Neural cell (in vitro differentiated cells): ENCODE data around the gene ROR2. TPM values are rescaled to one million over a fixed set of nuclear protein-coding genes. Genes with fewer than 3 reads are reported as not detected.

Experiments
- H2AFZ ChIP-seq: fragments of 200-600, 300-800 bp; sonication (generic), shearing (Covaris generic); 2 replicates; pipeline ENCODE4 v1.6.0; 2014; ENCODE audit warnings: low read depth, mild to moderate bottlenecking, antibody characterized with exemption, low read length, moderate library complexity
- H3F3A ChIP-seq: fragments of 200-600 bp; shearing (Covaris generic); 2 replicates; pipeline ENCODE4 v1.6.1; 2016; ENCODE audit warnings: mild to moderate bottlenecking, moderate library complexity, mixed read lengths, antibody characterized with exemption, low read length; ENCODE audit not compliant: insufficient read depth, poor library complexity, severe bottlenecking
- H3K27ac ChIP-seq: fragments of 200-600, 300-800 bp; sonication (generic), shearing (Covaris generic); 2 replicates; pipeline ENCODE4 v1.5.1; 2014; ENCODE audit warnings: mild to moderate bottlenecking, low read length, moderate library complexity
- H3K27me3 ChIP-seq: fragments of 300-800, 200-600 bp; sonication (generic), shearing (Covaris generic); 2 replicates; pipeline ENCODE4 v1.6.0; 2014; ENCODE audit warnings: mild to moderate bottlenecking, low read depth, low read length, moderate library complexity; ENCODE audit not compliant: insufficient read depth
- H3K36me3 ChIP-seq: fragments of 300-800, 200-600 bp; sonication (generic), shearing (Covaris generic); 2 replicates; pipeline ENCODE4 v1.5.1; 2014; ENCODE audit warnings: mild to moderate bottlenecking, antibody characterized with exemption, low read length, moderate library complexity; ENCODE audit not compliant: insufficient read depth
- H3K4me2 ChIP-seq: fragments of 300-800, 200-600 bp; sonication (generic), shearing (Covaris generic); 2 replicates; pipeline ENCODE4 v1.6.0; 2014; ENCODE audit warnings: mild to moderate bottlenecking, low read length
- H3K4me3 ChIP-seq: fragments of 300-800, 200-600 bp; sonication (generic), shearing (Covaris generic); 2 replicates; pipeline ENCODE4 v1.5.1; 2014; ENCODE audit warnings: mild to moderate bottlenecking, low read length, moderate library complexity
- H3K79me2 ChIP-seq: fragments of 200-600 bp; shearing (Covaris generic); replicated peaks from 2 replicates; pipeline ENCODE4 v1.6.0; 2014; ENCODE audit warnings: mild to moderate bottlenecking, low read length, moderate library complexity; ENCODE audit not compliant: insufficient read depth
- H3K9ac ChIP-seq: fragments of 300-800, 200-600 bp; sonication (generic), shearing (Covaris generic); 2 replicates; pipeline ENCODE4 v1.6.1; 2016; ENCODE audit warnings: mild to moderate bottlenecking, low read length, mixed read lengths
- H3K9me2 ChIP-seq: fragments of 200-600 bp; shearing (Covaris generic); 2 replicates; pipeline ENCODE4 v1.6.1; 2016; ENCODE audit warnings: mild to moderate bottlenecking, low read length, mixed read lengths; ENCODE audit not compliant: insufficient read depth
- H3K9me3 ChIP-seq: fragments of 200-600, 300-800 bp; sonication (generic), shearing (Covaris generic); 2 replicates; pipeline ENCODE4 v1.6.1; 2016; ENCODE audit warnings: mild to moderate bottlenecking, mixed run types, low read length, moderate library complexity, mixed read lengths
- H4K20me1 ChIP-seq: fragments of 200-600 bp; shearing (Covaris generic); 2 replicates; pipeline ENCODE4 v1.6.1; 2016; ENCODE audit warnings: mild to moderate bottlenecking, mixed run types; ENCODE audit not compliant: insufficient read depth
- CTCF ChIP-seq: fragments of 450-650 bp; IDR thresholded peaks from 2 replicates; pipeline ENCODE4 v1.5.1; 2014; ENCODE audit warnings: antibody characterized with exemption, mild to moderate bottlenecking, moderate library complexity; ENCODE audit not compliant: poor library complexity, severe bottlenecking
- EP300 ChIP-seq: fragments of 450-650 bp; conservative IDR thresholded peaks from 2 replicates; pipeline ENCODE4 v1.6.1; 2014; ENCODE audit warnings: antibody characterized with exemption, mild to moderate bottlenecking, moderate library complexity; ENCODE audit not compliant: poor library complexity, severe bottlenecking
- EZH2 ChIP-seq: fragments of 200-600, 300-800 bp; shearing (Covaris generic), sonication (generic); IDR thresholded peaks from 2 replicates; pipeline ENCODE4 v1.6.1; 2014; ENCODE audit warnings: antibody characterized with exemption, low read length, borderline replicate concordance, mild to moderate bottlenecking; ENCODE audit not compliant: insufficient read depth, poor library complexity, severe bottlenecking
- MXI1 ChIP-seq: fragments of 450-650 bp; conservative IDR thresholded peaks from 2 replicates; pipeline ENCODE4 v1.6.1; 2014; ENCODE audit warnings: antibody characterized with exemption, mild to moderate bottlenecking; ENCODE audit not compliant: poor library complexity, severe bottlenecking
- POLR2AphosphoS5 ChIP-seq: IDR thresholded peaks from 2 replicates; pipeline ENCODE4 v1.6.1; 2012
- RAD21 ChIP-seq: fragments of 450-650 bp; conservative IDR thresholded peaks from 2 replicates; pipeline ENCODE4 v1.6.1; 2014; ENCODE audit warnings: antibody characterized with exemption, mild to moderate bottlenecking, moderate library complexity
- REST ChIP-seq: IDR thresholded peaks from 2 replicates; pipeline ENCODE4 v1.6.1; 2012; ENCODE audit warnings: borderline replicate concordance
- SMC3 ChIP-seq: fragments of 450-650 bp; conservative IDR thresholded peaks from 2 replicates; pipeline ENCODE4 v1.6.1; 2014; ENCODE audit warnings: antibody characterized with exemption, mild to moderate bottlenecking, moderate library complexity; ENCODE audit not compliant: poor library complexity
- TAF1 ChIP-seq: IDR thresholded peaks from 2 replicates; pipeline ENCODE4 v1.6.1; 2012; ENCODE audit warnings: low read depth
- polyA plus RNA-seq: library from polyadenylated mRNA; depleted of rRNA; stranded (reverse); fragments of >200 nt; gene quantifications from 2 replicates; pipeline ENCODE4 v1.2.3, GENCODE V29; 2014

ROR2 gene
- polyA plus RNA-seq, 1 donor from 2014 or later: 0.33 TPM

- Histone ChIP-seq H2AFZ (no peak overlapping the region), H3K27ac (no peak overlapping the region), H3K9me3 (no peaks in the 10 kb centered on the region), H3K4me2 (no peak overlapping the region), H3K27me3 (no peaks in the 10 kb centered on the region), H3K9ac (no peak overlapping the region), H3K4me3 (no peak overlapping the region), H4K20me1 (no peaks in the 10 kb centered on the region), H3K79me2 (no peaks in the 10 kb centered on the region), H3K9me2 (no peaks in the 10 kb centered on the region), H3K36me3 (no peaks in the 10 kb centered on the region), H3F3A (no peaks in the 10 kb centered on the region)
- TF ChIP-seq CTCF (no peak), REST (no peak), EP300 (no peak), MXI1 (no peak), POLR2AphosphoS5 (no peak), EZH2 (no peak), RAD21 (no peak), TAF1 (no peak), SMC3 (no peak)
Measured at GRCh38 chr9:91817106-91817492, 132.9 kb downstream of the ROR2 start.

GRCh38 chr9:91816356-91816755 is 133.7 kb downstream of the ROR2 start:
- TF ChIP-seq SMC3 (no peak), CTCF (no peak), MXI1 (no peak), REST (no peak), EP300 (no peak), POLR2AphosphoS5 (no peak), TAF1 (no peak), EZH2 (no peak)
- Histone ChIP-seq H3K4me2 (no peak overlapping the region), H3K27me3 (no peaks in the 10 kb centered on the region), H3K9me3 (no peaks in the 10 kb centered on the region), H3K27ac (no peak overlapping the region), H3K4me3 (no peak overlapping the region), H2AFZ (no peak overlapping the region), H3F3A (no peaks in the 10 kb centered on the region), H3K9me2 (no peaks in the 10 kb centered on the region), H4K20me1 (no peaks in the 10 kb centered on the region), H3K9ac (no peak overlapping the region), H3K79me2 (no peaks in the 10 kb centered on the region), H3K36me3 (no peaks in the 10 kb centered on the region)
